Islet precursor cell (in vitro differentiated cells): ENCODE data around the gene SYAP1.
A peak's percentile ranks its signal among the peaks of the same experiment; 100 is the strongest.
"Not testable (repeated sequence)": the region's sequence is repeated elsewhere in the genome, so short reads cannot be mapped to it uniquely, and the experiment has no call there.

Experiments
- DNase-seq: peaks from one replicate; pipeline ENCODE4 v3.0.0-alpha.2; 2018

SYAP1 gene

GRCh38 chrX:16719334-16720084, at the start of gene SYAP1:
Gene SYAP1, plus strand, starts transcription at chrX:16719612. Its CDS starts 113 bp downstream, at chrX:16719725.
- peak; percentile 100 for DNase-seq

- no peak for DNase-seq
These were observed 48.4 kb upstream of the SYAP1 start for GRCh38 chrX:16671005-16671404.

- no peak for DNase-seq
These were observed 40.7 kb upstream of the SYAP1 start for GRCh38 chrX:16678689-16679088.

- no peak for DNase-seq
These were observed 36.3 kb upstream of the SYAP1 start for GRCh38 chrX:16683007-16683664.

GRCh38 chrX:16687514-16687913, 31.9 kb upstream of the SYAP1 start:
- DNase-seq = no peak

- no peak for DNase-seq
These were observed 24.2 kb upstream of the SYAP1 start for GRCh38 chrX:16695079-16695676.

GRCh38 chrX:16696956-16697355, 22.5 kb upstream of the SYAP1 start:
- DNase-seq = no peak

- no peak for DNase-seq
These were observed 20.0 kb upstream of the SYAP1 start for GRCh38 chrX:16699389-16699788.

GRCh38 chrX:16700734-16701133, 18.7 kb upstream of the SYAP1 start:
- DNase-seq = no peak

- no peak for DNase-seq
These were observed 16.5 kb upstream of the SYAP1 start for GRCh38 chrX:16702700-16703599.

GRCh38 chrX:16705370-16705769, 14.0 kb upstream of the SYAP1 start:
- DNase-seq = no peak

- no peak for DNase-seq
These were observed 11.4 kb upstream of the SYAP1 start for GRCh38 chrX:16708016-16708415.

GRCh38 chrX:16711219-16711811, 8.1 kb upstream of the SYAP1 start:
- no peak for DNase-seq

GRCh38 chrX:16711893-16712547, 7.4 kb upstream of the SYAP1 start:
- no peak for DNase-seq

GRCh38 chrX:16712548-16713155, 6.8 kb upstream of the SYAP1 start, which contains the start of gene CTPS2:
Gene CTPS2, minus strand, starts transcription at chrX:16712669. Its CDS starts 9,767 bp downstream, at chrX:16702902.
- peak; percentile 89 for DNase-seq

- no peak for DNase-seq
These were observed 4.9 kb upstream of the SYAP1 start for GRCh38 chrX:16714504-16714903.

GRCh38 chrX:16715638-16716037, 3.8 kb upstream of the SYAP1 start:
- DNase-seq = not testable (repeated sequence)

GRCh38 chrX:16716451-16716850, 3.0 kb upstream of the SYAP1 start:
- not testable (repeated sequence) for DNase-seq

- DNase-seq = no peak
These were observed 533 bp upstream of the SYAP1 start for GRCh38 chrX:16718824-16719333.

- DNase-seq = no peak
These were observed 3.1 kb downstream of the SYAP1 start for GRCh38 chrX:16722481-16722880.

- DNase-seq = no peak
These were observed 5.7 kb downstream of the SYAP1 start for GRCh38 chrX:16725072-16725471.
